ENCODE data around the gene MYD88.
A peak's percentile ranks its signal among the peaks of the same experiment; 100 is the strongest.

Gene MYD88

GRCh38 chr3:38114052-38114874, 24.2 kb upstream of the MYD88 start:
- no peak for DNase-seq

GRCh38 chr3:38114875-38115644, 23.4 kb upstream of the MYD88 start:
- no peak for DNase-seq

GRCh38 chr3:38115645-38116427, 22.6 kb upstream of the MYD88 start:
- DNase-seq = no peak

- no peak for DNase-seq
These were observed 21.8 kb upstream of the MYD88 start for GRCh38 chr3:38116471-38117162.

- DNase-seq = no peak
These were observed 21.2 kb upstream of the MYD88 start for GRCh38 chr3:38117163-38117716.

- DNase-seq = peak; percentile 85
These were observed 20.6 kb upstream of the MYD88 start for GRCh38 chr3:38117748-38118420.

GRCh38 chr3:38118421-38119247, 19.8 kb upstream of the MYD88 start:
- DNase-seq = no peak

GRCh38 chr3:38119248-38119544, 19.3 kb upstream of the MYD88 start:
- no peak for DNase-seq

- DNase-seq = no peak
These were observed 18.4 kb upstream of the MYD88 start for GRCh38 chr3:38119821-38120692.

GRCh38 chr3:38120693-38121450, 17.6 kb upstream of the MYD88 start:
- DNase-seq = no peak

GRCh38 chr3:38121451-38121831, 17.0 kb upstream of the MYD88 start:
- no peak for DNase-seq

- no peak for DNase-seq
These were observed 16.5 kb upstream of the MYD88 start for GRCh38 chr3:38121832-38122461.

GRCh38 chr3:38122712-38123290, 15.7 kb upstream of the MYD88 start:
- DNase-seq = no peak

GRCh38 chr3:38124324-38125122, 13.9 kb upstream of the MYD88 start:
- DNase-seq = no peak

- no peak for DNase-seq
These were observed 12.9 kb upstream of the MYD88 start for GRCh38 chr3:38125305-38126120.

- DNase-seq = no peak
These were observed 12.2 kb upstream of the MYD88 start for GRCh38 chr3:38126121-38126892.
